HCT116 (cell line): ENCODE data around the gene SH3GL2. TPM values are rescaled to one million over a fixed set of nuclear protein-coding genes. Genes with fewer than 3 reads are reported as not detected.

Experiments used
- ATAC-seq: fragments of 200-7000 bp; cut with Tn5 transposase; 2 replicates; pipeline ENCODE4 v1.9.1; 2020; ENCODE audit warnings: mild to moderate bottlenecking, moderate library complexity
- BruUV-seq: library from RNA; stranded (reverse); fragments of 400-500 nt; replicated peaks from 2 replicates; lab custom pipeline; 2021; lab: Mats Ljungman, UMichigan
- CTCF ChIA-PET: fragments of 300-600 bp; sonication (Branson Sonifier 250); formaldehyde crosslinking; loops from one replicate; lab custom pipeline; 2021; ENCODE audit warnings: antibody characterized with exemption; lab: Charles Lee
- POLR2A ChIA-PET: fragments of 300-600, 350-600 bp; sonication (Branson Sonifier 250); formaldehyde crosslinking; loops from one replicate; lab custom pipeline; 2021; ENCODE audit warnings: antibody characterized with exemption; lab: Charles Lee
- RAD21 ChIA-PET, 2 experiments: fragments of 300-600 bp; sonication (Branson Sonifier 250); formaldehyde crosslinking; loops; one replicate each; lab custom pipeline; 2023; ENCODE audit warnings: low total read pairs in 2 of 2; ENCODE audit not compliant: uncharacterized antibody in 2 of 2, unreplicated experiment in 2 of 2, low non-redundant PET in 1 of 2; lab: Charles Lee
- DNase-seq: peaks from one replicate; pipeline ENCODE4 v3.0.0-alpha.2; 2010; ENCODE audit warnings: low read depth, low spot score
- H2AFZ ChIP-seq: fragments of 200-600 bp; shearing (Covaris generic), sonication (generic); 2 replicates; pipeline ENCODE4 v1.6.1; 2017; ENCODE audit warnings: low read depth, mixed run types, mixed read lengths, antibody characterized with exemption, low read length; ENCODE audit not compliant: poor library complexity, severe bottlenecking
- H3K27ac ChIP-seq: 2 replicates; pipeline ENCODE4 v1.5.1; 2012; ENCODE audit warnings: low read depth, low read length
- H3K27me3 ChIP-seq: fragments of 200-600 bp; sonication (generic); 2 replicates; pipeline ENCODE4 v1.6.1; 2016; ENCODE audit warnings: mixed run types, low read length, mixed read lengths; ENCODE audit not compliant: insufficient read depth
- H3K36me3 ChIP-seq, 2 experiments: fragments of 200-500 bp in 1 of 2; fragments of 200-600 bp in 1 of 2; sonication (Bioruptor generic) in 1 of 2; sonication (generic) in 1 of 2; 2 replicates each; pipeline versions ENCODE4 v1.5.1 to v1.6.1; 2014 to 2016; ENCODE audit warnings: low read length in 2 of 2, inconsistent platforms in 1 of 2, mixed read lengths in 1 of 2, mixed run types in 1 of 2; ENCODE audit not compliant: insufficient read depth in 2 of 2, control insufficient read depth in 1 of 2
- H3K4me1 ChIP-seq, 2 experiments: fragments of 200-600 bp in 1 of 2; sonication (generic) in 1 of 2; 2 replicates each; pipeline versions ENCODE4 v1.5.1 to v1.6.1; 2012 to 2017; ENCODE audit warnings: low read length in 2 of 2, inconsistent platforms in 1 of 2, mild to moderate bottlenecking in 1 of 2, mixed read lengths in 1 of 2, mixed run types in 1 of 2, moderate library complexity in 1 of 2; ENCODE audit not compliant: insufficient read depth in 2 of 2, control insufficient read depth in 1 of 2
- H3K4me2 ChIP-seq: fragments of 200-600 bp; sonication (generic); 2 replicates; pipeline ENCODE4 v1.6.1; 2017; ENCODE audit warnings: mixed run types, low read length, mixed read lengths
- H3K4me3 ChIP-seq, 2 experiments: fragments of 200-600 bp in 1 of 2; sonication (generic) in 1 of 2; replicated peaks in 1 of 2; 2 replicates each; pipeline ENCODE4 v1.5.1; 2011 to 2016; ENCODE audit warnings: low read length in 2 of 2, control low read depth in 1 of 2, low read depth in 1 of 2, mild to moderate bottlenecking in 1 of 2, mixed read lengths in 1 of 2, mixed run types in 1 of 2
- H3K79me2 ChIP-seq: fragments of 200-600 bp; sonication (generic); 2 replicates; pipeline ENCODE4 v1.6.1; 2017; ENCODE audit warnings: mild to moderate bottlenecking, mixed run types, low read length, moderate library complexity, mixed read lengths; ENCODE audit not compliant: insufficient read depth
- H3K9ac ChIP-seq: fragments of 200-600 bp; sonication (generic); 2 replicates; pipeline ENCODE4 v1.6.1; 2016; ENCODE audit warnings: low read length, mixed read lengths
- H3K9me2 ChIP-seq: fragments of 200-600 bp; sonication (generic), shearing (Covaris generic); 2 replicates; pipeline ENCODE4 v1.6.1; 2017; ENCODE audit warnings: mixed run types, mild to moderate bottlenecking, moderate library complexity; ENCODE audit not compliant: insufficient read depth
- H3K9me3 ChIP-seq, 2 experiments: fragments of 200-500 bp in 1 of 2; fragments of 200-600 bp in 1 of 2; sonication (Bioruptor generic) in 1 of 2; sonication (generic) in 1 of 2; 2 replicates each; pipeline ENCODE4 v1.6.1; 2014 to 2017; ENCODE audit warnings: low read length in 2 of 2, mixed read lengths in 2 of 2, inconsistent platforms in 1 of 2, low read depth in 1 of 2, mild to moderate bottlenecking in 1 of 2, mixed run types in 1 of 2, moderate library complexity in 1 of 2; ENCODE audit not compliant: control insufficient read depth in 1 of 2, insufficient read depth in 1 of 2
- H4K20me1 ChIP-seq: fragments of 200-600 bp; sonication (generic), shearing (Covaris generic); 2 replicates; pipeline ENCODE4 v1.6.1; 2017; ENCODE audit warnings: mixed run types, mild to moderate bottlenecking, moderate library complexity; ENCODE audit not compliant: insufficient read depth
- EZH2phosphoT487 ChIP-seq: fragments of 200-600 bp; IDR thresholded peaks from 2 replicates; pipeline ENCODE4 v1.6.1; 2018; ENCODE audit warnings: antibody characterized with exemption, borderline replicate concordance
- FOSL1 ChIP-seq: IDR thresholded peaks from 2 replicates; pipeline ENCODE4 v1.6.1; 2012; ENCODE audit warnings: low read depth
- POLR2A ChIP-seq: IDR thresholded peaks from 2 replicates; pipeline ENCODE4 v1.7.0; 2011; ENCODE audit warnings: borderline replicate concordance; ENCODE audit not compliant: insufficient read depth, insufficient read length; ENCODE audit errors: extremely low read depth
- POLR2AphosphoS5 ChIP-seq: IDR thresholded peaks from 2 replicates; pipeline ENCODE4 v1.6.1; 2011; ENCODE audit warnings: mild to moderate bottlenecking, low read depth, low read length, moderate library complexity
- RAD21 ChIP-seq: IDR thresholded peaks from 2 replicates; pipeline ENCODE4 v1.6.1; 2012; ENCODE audit warnings: low read depth, mild to moderate bottlenecking
- REST ChIP-seq: IDR thresholded peaks from 2 replicates; pipeline ENCODE4 v1.6.1; 2012; ENCODE audit warnings: low read depth
- SP1 ChIP-seq: IDR thresholded peaks from 2 replicates; pipeline ENCODE4 v1.6.1; 2012; ENCODE audit warnings: low read depth
- SRF ChIP-seq: IDR thresholded peaks from 2 replicates; pipeline ENCODE4 v1.6.1; 2012; ENCODE audit warnings: low read depth
- ZFX ChIP-seq: fragments of 450-650 bp; IDR thresholded peaks from 2 replicates; pipeline ENCODE4 v1.6.1; 2017
- ZNF274 ChIP-seq: fragments of 200-500 bp; sonication (Bioruptor generic); IDR thresholded peaks from 2 replicates; pipeline ENCODE4 v1.6.1; 2014; ENCODE audit warnings: mild to moderate bottlenecking, low read depth, low read length, inconsistent platforms
- intact Hi-C: fragments of 100-400 bp; cut with micrococcal nuclease; formaldehyde crosslinking; loops from 2 replicates; pipeline ENCODE4 v1.10.0; 2022
- total RNA-seq: library from RNA; stranded (reverse); gene quantifications from one replicate; pipeline ENCODE4 v1.2.1, GENCODE V29; 2021; ENCODE audit not compliant: unreplicated experiment
- TF ChIP-seq, protein P1 (sequence below): IDR thresholded peaks from 2 replicates; pipeline ENCODE4 v1.6.1; 2012
- TF ChIP-seq, protein P2 (sequence below): IDR thresholded peaks from 2 replicates; pipeline ENCODE4 v1.6.1; 2011; ENCODE audit warnings: mild to moderate bottlenecking, low read length, moderate library complexity; ENCODE audit not compliant: insufficient replicate concordance; ENCODE audit errors: extremely low read depth
- TF ChIP-seq, protein P3 (sequence below): IDR thresholded peaks from 2 replicates; pipeline ENCODE4 v1.6.1; 2012

The SH3GL2 gene
- total RNA-seq, 1 experiment from 2014 or later = not detected

DNA sequence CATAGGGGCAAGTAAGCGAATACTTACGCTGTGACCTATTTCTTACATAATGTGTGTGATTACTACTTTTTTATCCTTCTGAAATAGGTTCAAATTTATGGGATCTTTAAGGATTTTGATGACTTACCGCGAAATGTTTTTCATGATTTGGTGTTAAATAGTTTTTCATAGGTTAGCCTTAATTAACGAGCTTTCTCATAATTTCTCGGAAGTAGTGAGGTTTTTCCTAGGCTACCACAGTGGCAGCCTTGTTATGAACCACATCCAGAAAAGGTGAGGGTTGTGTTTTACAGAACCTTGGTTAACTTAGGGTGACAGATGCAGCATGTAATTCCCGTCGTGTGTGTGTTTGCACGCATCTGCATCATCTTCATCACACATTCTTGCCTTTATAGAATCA lies 1.3 kb downstream of the SH3GL2 start:
- no peak for ATAC-seq
- ChIA-PET CTCF (no interaction called here), POLR2A (no interaction called here), RAD21 (no interaction called here)
- no peak overlapping the region for H3K4me2 ChIP-seq
- no peak overlapping the region for H2AFZ ChIP-seq
- no peaks in the 10 kb centered on the region for H3K79me2 ChIP-seq
- no TSS peak for BruUV-seq
- H3K36me3 ChIP-seq = no peaks in the 10 kb centered on the region
- H4K20me1 ChIP-seq = no peaks in the 10 kb centered on the region
- no peak overlapping the region for H3K9ac ChIP-seq
- H3K27me3 ChIP-seq = 0 out of 2 replicates have a peak, but pooled peaks cover 2% of the 10 kb centered on the region
- no peak overlapping the region for H3K27ac ChIP-seq
- H3K9me2 ChIP-seq = no peaks in the 10 kb centered on the region
- TF ChIP-seq, protein P1, sequence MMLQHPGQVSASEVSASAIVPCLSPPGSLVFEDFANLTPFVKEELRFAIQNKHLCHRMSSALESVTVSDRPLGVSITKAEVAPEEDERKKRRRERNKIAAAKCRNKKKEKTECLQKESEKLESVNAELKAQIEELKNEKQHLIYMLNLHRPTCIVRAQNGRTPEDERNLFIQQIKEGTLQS = no peak
- TF ChIP-seq ZNF274 (no peak), EZH2phosphoT487 (no peak), SP1 (no peak), FOSL1 (no peak), RAD21 (no peak), ZFX (no peak), SRF (no peak), POLR2AphosphoS5 (no peak), POLR2A (no peak), REST (no peak)
- TF ChIP-seq, protein P2, sequence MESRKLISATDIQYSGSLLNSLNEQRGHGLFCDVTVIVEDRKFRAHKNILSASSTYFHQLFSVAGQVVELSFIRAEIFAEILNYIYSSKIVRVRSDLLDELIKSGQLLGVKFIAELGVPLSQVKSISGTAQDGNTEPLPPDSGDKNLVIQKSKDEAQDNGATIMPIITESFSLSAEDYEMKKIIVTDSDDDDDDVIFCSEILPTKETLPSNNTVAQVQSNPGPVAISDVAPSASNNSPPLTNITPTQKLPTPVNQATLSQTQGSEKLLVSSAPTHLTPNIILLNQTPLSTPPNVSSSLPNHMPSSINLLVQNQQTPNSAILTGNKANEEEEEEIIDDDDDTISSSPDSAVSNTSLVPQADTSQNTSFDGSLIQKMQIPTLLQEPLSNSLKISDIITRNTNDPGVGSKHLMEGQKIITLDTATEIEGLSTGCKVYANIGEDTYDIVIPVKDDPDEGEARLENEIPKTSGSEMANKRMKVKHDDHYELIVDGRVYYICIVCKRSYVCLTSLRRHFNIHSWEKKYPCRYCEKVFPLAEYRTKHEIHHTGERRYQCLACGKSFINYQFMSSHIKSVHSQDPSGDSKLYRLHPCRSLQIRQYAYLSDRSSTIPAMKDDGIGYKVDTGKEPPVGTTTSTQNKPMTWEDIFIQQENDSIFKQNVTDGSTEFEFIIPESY = no peak
- TF ChIP-seq, protein P3, sequence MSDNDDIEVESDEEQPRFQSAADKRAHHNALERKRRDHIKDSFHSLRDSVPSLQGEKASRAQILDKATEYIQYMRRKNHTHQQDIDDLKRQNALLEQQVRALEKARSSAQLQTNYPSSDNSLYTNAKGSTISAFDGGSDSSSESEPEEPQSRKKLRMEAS = no peak
- H3K4me3 ChIP-seq = no peak overlapping the region
- no peaks in the 10 kb centered on the region for H3K4me1 ChIP-seq
- no peak for DNase-seq
- H3K9me3 ChIP-seq = peaks cover 0 to 6% of the 10 kb centered on the region in 2 experiments; a peak in 2 of 4 replicates
- intact Hi-C loops = no loop called here
